Hypothalamus (tissue), 51 donors: Measurements from ENCODE around the gene CYSTM1.
A peak's percentile ranks its signal among the peaks of the same experiment; 100 is the strongest.
"Not testable (repeated sequence)": the region's sequence is repeated elsewhere in the genome, so short reads cannot be mapped to it uniquely, and the experiment has no call there.

ENCODE experiments used
- DNase-seq, 51 donors: peaks; one replicate each; lab custom pipeline; 2025; lab: John Stamatoyannopoulos, UW

The CYSTM1 gene

DNA sequence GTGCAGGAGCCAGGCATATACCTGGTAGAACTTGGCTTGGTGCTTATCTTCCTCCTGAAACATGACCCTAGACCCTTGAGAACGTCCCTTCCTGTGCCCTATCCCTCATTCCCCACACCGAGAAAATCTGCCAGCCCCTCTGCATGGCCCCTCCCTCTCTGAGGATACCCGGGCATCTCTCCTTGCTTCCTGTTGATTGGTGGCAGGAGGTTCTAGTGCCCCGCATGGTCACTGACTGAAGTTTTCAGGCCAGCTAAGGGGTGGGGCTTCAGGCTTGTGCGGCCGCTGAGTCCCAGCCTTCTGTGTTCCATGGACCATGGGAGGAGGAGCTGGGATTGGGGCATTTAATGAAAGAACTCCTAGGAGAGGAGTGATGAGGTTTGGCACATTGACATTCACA lies 26.5 kb upstream of the CYSTM1 start:
- peak in 5 of 51 donors; percentile 8 to 18 (median 12) for DNase-seq

DNA sequence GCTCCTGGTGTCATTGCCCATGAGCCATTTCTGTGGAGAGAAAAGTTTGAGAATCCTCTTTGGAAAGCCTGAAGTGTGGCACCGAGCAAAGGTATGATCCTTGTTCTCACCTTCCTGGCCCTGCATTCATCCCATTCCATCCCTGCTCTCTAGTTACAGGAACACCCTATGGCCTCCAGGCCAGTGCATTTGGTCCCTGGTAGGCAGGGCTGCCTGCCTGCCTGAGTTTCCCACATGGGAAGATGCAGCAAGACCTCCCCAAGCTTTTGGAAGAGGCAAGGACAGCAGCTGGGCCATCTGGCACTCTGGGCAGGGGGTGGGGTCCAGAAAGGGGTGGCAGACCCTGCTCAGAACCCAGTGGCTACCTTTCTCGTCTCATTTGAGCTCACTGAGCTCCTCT lies 24.8 kb upstream of the CYSTM1 start:
- DNase-seq = no peak

DNA sequence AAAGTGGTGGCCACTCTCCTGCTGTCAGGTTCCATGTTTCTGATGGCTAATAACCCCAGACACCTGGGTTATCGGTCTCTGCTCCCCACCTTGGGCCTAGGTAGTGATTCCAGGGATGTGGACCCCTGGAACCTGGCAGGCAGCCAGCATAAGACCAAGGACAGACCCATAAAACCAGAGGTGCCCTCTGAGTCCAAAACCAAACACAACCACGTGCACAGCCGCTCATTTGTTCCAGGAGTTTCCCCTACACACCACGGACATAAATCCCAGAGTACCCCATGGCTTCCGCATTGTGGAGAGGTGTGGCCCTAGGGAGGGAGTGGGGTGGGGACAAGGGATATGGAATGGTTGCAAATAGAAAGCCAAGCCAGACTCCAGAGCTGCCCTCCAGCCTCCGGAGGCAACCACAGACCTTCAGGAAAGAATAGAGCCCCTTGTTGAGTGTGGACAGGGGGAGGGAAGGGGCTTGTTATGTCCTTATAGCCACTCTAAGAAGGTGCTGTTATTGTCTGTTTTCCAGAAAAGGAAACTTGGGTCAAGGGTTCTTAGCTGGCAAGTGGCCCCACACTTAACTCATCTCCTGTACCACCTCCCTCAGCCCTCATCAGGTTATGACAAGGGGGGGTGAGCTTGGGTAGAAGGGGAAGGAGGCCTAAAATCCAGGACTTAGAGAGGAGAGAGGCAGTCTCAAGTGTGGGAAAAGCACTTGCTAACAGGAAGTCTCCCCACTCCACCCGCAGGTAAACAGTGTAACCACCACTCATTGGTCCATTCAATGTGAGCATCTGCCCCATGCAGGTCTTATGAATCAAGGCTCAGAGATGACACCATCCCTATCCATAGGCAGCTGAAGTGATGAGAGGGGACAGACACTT lies 23.6 kb upstream of the CYSTM1 start:
- no peak for DNase-seq

DNA sequence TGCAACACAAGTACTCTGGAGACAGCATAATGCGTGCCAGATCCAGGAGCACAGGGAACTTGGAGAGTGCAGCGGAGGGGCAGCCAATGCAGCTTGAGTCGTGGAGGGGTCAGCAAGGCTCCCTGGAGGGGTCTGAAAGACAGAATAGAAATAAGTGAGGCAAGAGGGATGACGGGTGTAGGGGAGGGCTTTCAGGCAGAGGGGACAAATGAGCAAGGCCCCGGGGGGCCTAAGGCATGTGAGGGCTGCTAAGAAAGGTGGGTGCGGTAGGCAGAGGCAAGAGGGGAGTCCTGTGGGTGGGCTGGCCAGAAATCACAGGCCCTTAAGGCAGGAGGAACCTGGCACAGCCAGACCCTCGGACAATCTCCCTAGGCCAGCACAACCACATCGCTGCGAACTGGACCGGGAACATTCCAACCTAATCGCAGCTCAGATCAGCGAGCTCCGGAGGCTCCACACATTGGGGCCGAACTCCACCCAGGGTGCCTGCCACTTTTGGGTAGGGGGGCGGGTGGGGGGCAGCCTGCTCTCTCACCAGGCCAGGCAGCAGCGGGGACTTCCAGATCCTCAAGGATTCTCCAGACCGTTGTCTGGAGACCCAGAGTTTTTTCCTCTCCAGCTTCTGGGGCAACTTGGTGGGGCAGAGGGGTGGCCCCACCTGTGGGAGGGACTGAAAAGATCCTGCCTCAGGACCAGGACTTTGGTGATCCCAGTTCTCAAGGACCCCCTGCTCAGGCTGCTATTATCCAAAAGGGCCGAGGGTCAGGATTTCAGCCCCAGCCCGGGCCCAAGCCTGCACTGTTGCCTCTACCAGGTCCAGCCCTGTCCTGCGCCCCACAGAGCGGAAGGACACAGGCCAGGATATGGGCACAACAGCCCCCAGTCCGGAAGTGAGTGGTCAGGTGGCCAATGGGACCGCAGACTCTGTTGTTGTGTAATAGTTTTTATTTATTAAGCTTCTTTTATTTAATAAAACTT lies 22.7 kb upstream of the CYSTM1 start:
- no peak for DNase-seq

DNA sequence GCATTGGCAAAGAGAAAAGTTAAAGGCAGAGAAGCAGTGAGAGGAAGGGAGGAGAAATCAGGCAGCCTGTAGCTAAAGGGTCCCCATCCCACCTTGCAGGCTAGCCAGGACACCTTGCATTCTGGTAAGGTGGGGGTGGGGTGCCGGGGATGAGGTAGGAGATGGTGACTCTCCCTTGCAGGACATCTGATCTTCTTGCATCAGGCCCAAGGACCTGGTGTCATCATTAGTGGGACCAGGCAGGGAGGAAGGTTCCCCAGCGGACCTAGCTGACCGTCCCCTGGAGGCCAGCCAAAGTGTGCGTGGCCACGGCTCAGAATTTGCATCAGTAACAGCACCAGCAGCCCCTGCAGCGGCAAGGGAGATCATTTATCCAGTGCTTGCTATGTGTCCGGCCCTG lies 21.7 kb upstream of the CYSTM1 start:
- peak in 1 of 51 donors; percentile 13 for DNase-seq

DNA sequence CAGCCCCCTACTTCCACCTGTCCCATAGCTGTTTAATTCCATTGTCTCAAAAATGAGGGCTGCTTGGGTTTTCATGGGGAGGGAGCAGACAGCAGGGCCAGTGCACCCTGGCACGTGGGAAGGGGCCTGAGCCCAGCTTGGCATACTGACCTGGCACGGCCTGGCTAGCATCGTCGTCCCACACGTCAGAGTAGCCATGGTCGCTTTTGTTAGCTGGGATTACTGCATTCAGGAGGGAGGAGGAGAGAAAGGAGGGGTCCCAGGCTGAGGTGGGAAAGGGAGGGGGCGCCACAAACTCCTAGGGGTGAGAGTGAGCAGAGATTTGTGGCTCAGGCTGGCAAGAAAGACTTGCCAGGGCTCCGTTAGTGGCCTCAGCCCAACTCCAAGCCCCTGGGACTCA lies 21.1 kb upstream of the CYSTM1 start:
- peak in 20 of 51 donors; percentile 6 to 65 (median 24) for DNase-seq

DNA sequence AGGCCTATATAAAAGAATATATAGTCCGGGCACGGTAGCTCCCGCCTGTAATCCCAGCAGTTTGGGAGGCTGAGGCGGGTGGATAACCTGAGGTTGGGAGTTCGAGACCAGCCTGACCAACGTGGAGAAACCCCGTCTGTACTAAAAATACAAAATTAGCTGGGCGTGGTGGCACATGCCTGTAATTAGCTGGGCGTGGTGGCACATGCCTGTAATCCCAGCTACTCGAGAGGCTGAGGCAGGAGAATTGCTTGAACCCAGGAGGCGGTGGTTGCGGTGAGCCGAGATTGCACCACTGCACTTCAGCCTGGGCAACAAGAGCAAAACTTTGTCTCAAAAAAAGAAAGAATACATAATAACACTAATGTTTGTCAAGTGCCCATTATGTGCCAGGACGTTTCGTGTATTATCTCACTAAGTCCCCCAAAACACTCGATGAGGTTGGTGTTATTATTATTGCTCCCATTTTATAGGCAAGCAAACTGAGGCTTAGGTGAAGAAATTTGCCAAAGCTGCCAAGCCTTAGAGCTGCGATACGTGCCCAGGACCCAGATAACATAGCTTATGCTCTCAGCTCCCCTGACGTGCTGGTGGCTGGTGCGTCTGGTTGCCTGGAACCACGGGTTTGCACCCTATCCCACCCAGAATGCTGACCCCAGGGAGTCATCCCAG lies 20.1 kb upstream of the CYSTM1 start:
- DNase-seq = not testable (repeated sequence)

DNA sequence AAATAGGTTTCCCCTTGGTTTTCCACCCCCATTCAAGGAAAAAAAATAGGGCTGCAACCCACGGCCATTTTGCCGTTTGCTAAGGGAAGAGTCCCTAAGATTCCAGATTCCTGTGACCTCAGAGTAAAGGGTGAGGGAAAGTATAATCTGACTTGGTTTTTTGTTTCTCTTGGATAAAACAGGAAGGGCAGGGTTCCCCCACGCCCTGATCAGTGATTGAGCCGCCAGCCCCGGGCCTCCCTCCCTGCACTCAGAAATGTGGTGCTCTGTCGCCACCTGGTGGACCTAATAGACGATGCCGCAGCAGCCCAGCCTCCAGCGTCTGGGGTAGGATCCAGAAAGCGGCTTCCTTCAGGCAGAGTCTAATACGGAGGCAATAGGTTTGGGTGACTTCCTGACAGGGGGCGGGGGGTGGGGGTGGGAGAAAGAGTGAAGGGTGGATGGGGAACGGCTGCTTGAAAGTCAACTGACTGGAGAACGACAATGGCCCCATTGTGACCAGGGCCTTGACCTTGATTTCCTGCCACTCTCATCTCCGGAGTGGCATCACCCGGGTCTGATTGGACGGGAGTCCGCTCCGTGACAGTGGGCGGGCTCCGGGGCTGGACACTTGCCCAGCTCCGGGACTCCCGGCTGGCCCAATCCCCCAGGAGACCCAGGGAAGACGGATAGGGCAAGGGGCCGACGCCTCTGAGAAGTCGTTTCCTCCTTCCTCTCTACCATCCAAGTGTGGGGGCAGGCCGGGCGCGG lies 17.8 kb upstream of the CYSTM1 start:
- peak; percentile 66 to 98 (median 91) for DNase-seq

DNA sequence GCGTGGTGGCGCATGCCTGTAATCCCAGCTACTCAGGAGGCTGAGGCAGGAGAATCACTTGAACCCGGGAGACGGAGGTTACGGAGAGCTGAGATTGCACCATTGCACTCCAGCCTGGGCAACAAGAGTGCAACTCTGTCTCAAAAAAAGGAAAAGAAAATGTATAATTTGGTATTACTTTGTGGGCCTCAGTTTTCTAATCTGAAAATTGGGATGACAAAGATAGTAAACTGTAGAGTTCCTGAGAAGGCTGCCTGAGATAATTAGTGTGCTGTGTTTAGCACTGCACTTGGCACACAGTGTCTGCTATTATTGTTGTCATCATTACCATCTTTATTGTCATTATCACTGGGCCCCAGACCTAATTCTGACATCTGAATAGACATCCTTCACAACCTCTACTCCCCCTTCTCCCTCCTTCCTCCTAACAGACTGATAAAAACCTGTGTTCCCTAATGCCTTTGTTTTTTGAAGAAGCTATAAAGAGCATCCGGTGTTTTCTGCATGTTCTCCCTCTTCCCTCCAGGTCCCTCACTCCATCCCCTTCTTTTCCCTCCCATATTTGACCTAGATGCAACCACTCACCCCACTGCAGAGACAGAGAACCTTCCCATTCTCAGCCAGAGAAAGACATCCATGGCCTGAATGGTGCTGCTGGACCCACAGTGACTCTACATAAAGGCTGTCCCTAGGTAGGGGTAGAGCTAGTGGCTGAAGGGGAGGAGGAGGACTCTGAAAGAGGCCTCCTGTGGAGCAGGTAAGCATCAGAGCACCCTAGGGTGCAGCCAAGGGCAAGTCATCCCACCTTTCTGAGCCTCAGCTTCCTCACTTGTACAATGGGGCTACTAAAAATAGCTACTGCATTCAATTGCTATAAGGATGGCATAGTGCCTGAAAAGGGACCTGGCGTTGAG lies 15.7 kb upstream of the CYSTM1 start:
- no peak for DNase-seq

DNA sequence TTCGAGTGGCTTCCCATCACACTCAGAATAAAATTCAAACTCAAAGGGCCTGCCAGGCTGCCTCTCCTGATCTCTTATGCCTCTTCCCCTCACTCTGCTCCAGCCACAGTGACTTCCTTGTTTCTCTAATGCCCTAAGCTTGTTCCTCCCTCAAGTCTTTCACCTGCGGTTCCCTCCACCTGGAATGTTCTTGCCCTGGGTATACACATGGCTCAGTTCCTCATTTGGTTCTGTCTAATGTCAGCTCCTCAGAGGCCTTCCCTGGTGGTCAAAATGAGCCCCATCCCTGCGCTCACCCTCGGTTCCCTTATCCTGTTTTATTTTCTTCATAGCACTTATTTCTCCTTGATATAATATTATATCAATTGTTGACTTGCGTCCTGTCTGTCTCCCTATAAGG lies 12.7 kb upstream of the CYSTM1 start:
- DNase-seq = no peak

DNA sequence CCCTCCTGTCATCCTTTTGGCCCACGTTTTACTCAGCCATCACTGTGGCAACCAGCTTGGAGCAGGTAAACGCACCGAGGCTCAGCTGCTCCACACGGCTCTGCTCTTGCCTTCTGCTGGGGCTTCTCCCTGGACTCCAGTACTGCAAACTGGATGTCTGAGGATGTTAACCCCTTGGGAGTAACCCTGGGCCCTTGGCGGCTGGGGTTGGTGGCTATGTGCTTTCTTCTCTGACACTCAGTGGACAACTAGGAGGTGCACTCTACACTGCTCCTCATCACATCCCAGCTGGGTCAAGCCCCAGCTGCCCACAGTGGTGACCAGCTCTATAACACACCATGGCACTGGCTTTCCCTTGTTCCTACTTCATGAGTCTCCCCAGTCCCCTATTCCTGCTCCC lies 12.2 kb upstream of the CYSTM1 start:
- DNase-seq = no peak

DNA sequence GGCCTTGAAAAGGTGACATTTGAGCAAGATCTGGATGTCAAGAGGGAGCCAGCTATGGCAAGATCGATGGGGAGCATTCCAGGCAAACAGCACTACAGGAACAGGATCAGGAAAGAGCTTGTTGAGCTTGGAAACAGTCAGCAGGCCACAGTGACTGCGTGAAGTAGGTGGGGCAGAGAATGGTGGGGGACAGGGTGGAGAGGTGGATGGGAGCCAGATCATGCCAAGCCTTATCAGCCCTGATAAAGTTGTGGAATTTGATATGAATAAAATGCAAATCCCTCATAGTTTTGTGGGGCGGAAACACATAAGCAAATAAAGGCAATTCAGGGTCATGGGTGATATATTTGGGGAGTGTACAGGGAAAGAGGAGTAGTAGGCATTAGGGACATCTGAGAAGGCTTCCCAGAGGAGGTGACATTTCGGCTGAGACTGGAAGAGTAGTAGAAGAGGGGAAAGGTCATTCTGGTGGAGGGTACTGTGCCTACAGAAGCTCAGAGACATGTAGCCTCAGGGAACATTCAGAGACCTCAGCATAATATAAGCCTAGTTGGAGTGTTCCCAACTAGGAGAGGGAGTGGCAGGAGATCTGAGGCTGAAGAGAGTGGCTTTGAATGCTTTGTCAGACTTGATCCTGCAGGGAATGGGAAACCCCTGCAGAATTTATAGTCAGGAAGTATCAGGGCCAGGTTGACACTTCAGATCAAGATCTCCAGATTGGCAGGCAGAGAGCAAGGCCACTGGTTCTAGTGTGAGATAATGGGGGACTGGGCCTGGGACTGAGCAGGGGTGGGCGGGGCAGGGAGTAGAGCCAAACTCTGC lies 9.7 kb upstream of the CYSTM1 start:
- DNase-seq = no peak

DNA sequence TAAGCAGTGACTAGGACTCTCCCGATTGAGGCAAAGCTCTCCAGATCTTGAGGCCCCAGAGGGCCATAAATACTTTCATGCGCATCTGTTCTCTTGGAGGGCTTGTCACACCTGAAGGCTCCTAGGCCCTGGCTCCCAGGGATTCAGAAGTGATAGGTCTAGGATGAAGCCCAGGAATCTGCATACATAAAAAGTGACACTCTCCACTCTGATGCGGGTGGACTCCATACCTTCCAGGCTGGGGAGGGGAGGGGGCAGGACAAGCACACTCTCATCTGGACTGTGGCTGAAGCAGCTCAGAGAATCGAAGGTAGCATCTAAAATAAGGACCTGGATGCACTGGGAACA lies 9.1 kb upstream of the CYSTM1 start:
- no peak for DNase-seq

DNA sequence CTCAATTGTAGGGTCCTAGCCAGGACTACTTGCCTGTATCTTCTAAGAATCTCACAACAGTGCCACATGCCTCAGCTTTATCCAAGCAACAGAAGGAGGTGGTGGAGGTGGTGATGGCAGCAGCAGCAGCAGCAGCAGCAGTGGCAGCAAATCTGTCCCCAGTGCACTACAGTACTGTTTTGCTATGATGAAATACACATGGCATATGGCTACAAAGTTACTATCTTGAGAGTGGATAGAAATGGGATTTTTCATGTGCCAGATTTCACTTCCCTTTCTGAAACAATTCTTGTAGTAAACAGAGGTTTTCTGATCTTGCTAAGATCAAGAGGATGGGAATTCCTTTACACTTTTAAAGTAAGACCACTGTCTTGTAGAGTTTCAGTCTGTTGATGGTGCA lies 8.1 kb upstream of the CYSTM1 start:
- DNase-seq = no peak

DNA sequence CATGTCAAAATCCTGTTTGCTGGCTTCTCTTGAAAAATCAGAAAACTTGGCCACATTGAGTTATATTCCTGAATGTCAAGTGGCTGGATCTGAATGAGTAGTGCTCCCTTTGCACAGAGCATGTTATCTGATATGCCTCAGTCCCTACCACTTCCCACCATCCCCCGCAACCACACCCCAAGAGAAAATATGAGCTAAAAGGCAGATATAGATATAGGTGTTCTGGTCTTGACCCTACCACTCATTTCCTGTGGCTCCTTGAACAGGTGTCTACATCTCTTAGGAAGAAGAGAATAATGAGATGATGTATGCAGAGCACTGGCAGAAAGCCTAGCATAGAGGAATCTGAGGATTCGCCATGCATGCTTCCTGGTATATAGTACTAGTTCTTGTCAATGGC lies 6.6 kb upstream of the CYSTM1 start:
- DNase-seq = no peak

DNA sequence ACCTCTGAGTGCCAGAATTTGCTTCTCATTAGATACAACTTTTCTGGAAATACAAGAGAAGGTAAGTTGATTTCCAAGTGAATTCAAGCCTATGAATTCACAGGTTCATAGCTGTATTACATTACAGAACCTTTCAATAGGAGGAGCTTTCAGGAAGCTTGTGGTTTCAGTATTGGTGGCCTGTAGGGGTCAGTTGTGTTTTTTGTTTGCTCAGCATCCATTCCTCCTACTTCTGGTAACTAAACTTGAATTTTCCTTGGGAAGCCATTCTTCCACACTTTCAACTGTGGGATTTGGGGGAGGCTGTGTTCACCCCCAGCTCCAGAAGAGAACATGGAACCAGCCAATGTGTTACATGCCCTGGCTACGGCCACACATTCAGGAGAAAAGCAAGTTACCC lies 5.6 kb upstream of the CYSTM1 start:
- no peak for DNase-seq

DNA sequence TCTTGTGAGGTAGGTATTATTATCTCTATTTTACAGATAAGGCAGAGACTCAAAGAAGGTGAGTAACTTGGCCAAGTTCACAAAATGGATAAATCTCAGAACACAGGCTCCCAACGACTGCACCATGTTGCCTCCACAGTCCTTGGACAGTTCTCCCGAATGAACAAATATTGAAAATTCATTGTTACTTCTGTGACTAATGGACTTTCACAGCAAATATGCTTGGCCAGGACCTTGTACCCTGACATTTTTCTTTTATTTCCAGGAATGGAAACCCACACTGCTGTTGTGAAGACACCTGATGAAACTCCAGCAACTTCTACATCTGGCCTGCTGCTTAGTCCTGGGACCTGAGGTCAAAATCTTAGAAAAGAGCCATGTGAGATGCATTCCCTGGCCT lies 2.5 kb upstream of the CYSTM1 start:
- no peak for DNase-seq

DNA sequence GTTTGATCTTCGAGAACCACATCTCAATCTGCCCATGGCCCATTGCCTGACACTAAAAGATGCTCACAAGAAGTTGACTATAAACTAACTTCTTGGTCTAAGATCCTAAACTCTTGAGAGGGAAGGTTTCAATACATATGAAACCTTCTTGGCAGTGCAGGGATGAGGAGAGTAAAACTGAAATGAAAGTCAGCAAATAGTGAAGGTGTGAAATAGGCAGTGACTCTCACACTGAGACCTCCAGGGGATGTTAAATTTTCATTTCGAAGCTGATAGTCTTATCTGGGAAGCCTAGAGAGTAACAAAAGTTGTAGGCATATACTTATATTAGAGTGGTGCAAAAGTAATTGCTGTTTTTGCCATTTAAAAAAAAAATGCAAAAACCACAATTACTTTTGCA lies 974 bp upstream of the CYSTM1 start:
- no peak for DNase-seq
